ENCODE data around the gene HEMGN. TPM values are rescaled to one million over a fixed set of nuclear protein-coding genes. Genes with fewer than 3 reads are reported as not detected.

The HEMGN gene
- total RNA-seq, 4 donors from 2014 or later = 2.7 TPM; not detected in 3

GRCh38 chr9:97892421-97892820, 45.6 kb downstream of the HEMGN start:
- Histone ChIP-seq H3K27ac (no peak overlapping the region), H3K4me1 (no peaks in the 10 kb centered on the region), H3K9me3 (no peaks in the 10 kb centered on the region), H3K4me3 (no peak overlapping the region), H3K36me3 (no peaks in the 10 kb centered on the region), H3K27me3 (no peaks in the 10 kb centered on the region)
- no peak for DNase-seq
- no peak for TF ChIP-seq CTCF (IDR thresholded peaks at IDR 0.05)
- no peak for TF ChIP-seq POLR2A (IDR thresholded peaks at IDR 0.05)
- intact Hi-C loops (cut with DNase I; ENCODE audit: low total_unique reads) = no loop called here

GRCh38 chr9:97891736-97892135, 46.2 kb downstream of the HEMGN start:
- H3K4me1 ChIP-seq = no peaks in the 10 kb centered on the region
- intact Hi-C loops (cut with DNase I; ENCODE audit: low total_unique reads) = no loop called here
- no peak overlapping the region for H3K4me3 ChIP-seq
- H3K9me3 ChIP-seq = no peaks in the 10 kb centered on the region
- TF ChIP-seq POLR2A (IDR thresholded peaks at IDR 0.05) (no peak), CTCF (IDR thresholded peaks at IDR 0.05) (no peak)
- no peak overlapping the region for H3K27ac ChIP-seq
- H3K36me3 ChIP-seq = no peaks in the 10 kb centered on the region
- H3K27me3 ChIP-seq = no peaks in the 10 kb centered on the region
- DNase-seq = no peak

GRCh38 chr9:97889941-97890887, 47.8 kb downstream of the HEMGN start:
- TF ChIP-seq CTCF (IDR thresholded peaks at IDR 0.05) = no peak
- TF ChIP-seq POLR2A (IDR thresholded peaks at IDR 0.05) = no peak
- intact Hi-C loops (cut with DNase I; ENCODE audit: low total_unique reads) = no loop called here
- no peaks in the 10 kb centered on the region for H3K36me3 ChIP-seq
- no peaks in the 10 kb centered on the region for H3K27me3 ChIP-seq
- H3K4me1 ChIP-seq = no peaks in the 10 kb centered on the region
- no peak overlapping the region for H3K4me3 ChIP-seq
- no peak for DNase-seq
- H3K9me3 ChIP-seq = no peaks in the 10 kb centered on the region
- no peak overlapping the region for H3K27ac ChIP-seq

- Histone ChIP-seq H3K9me3 (no peaks in the 10 kb centered on the region), H3K27me3 (no peaks in the 10 kb centered on the region), H3K4me3 (no peak overlapping the region), H3K4me1 (no peaks in the 10 kb centered on the region), H3K36me3 (no peaks in the 10 kb centered on the region), H3K27ac (no peak overlapping the region)
- intact Hi-C loops (cut with DNase I; ENCODE audit: low total_unique reads) = no loop called here
- DNase-seq = no peak
- TF ChIP-seq CTCF (IDR thresholded peaks at IDR 0.05) (no peak), POLR2A (IDR thresholded peaks at IDR 0.05) (no peak)
These were observed 57.6 kb downstream of the HEMGN start for GRCh38 chr9:97880336-97880735.

Small RNA genes within 50 kb of the gene (small RNA-seq; reads per million reads assigned to genes)
- not detected for gene RF00019

Other genes with a start within 250 kb of the HEMGN start
- 10 to 100 TPM in 3 of 4 donors, 1 to 10 TPM in 1; 10.0 to 31.6 (median 23.7) TPM for gene XPA, start 240.8 kb downstream of the HEMGN start, total RNA-seq
- gene FOXE1, start 84.9 kb downstream of the HEMGN start, total RNA-seq = not detected
- 10 to 100 TPM; 14.1 to 32.6 (median 19.7) TPM for gene TRMO, start 15.7 kb downstream of the HEMGN start, total RNA-seq
- 100 to 1,000 TPM in 1 of 4 donors, 10 to 100 TPM in 2, 1 to 10 TPM in 1; 9.3 to 162 (median 40.4) TPM for gene ANP32B, start 45.2 kb upstream of the HEMGN start, total RNA-seq
- gene NANS, start 118.6 kb upstream of the HEMGN start, total RNA-seq = 100 to 1,000 TPM in 1 of 4 donors, 10 to 100 TPM in 3; 37.5 to 187 (median 54.8) TPM
- 10 to 100 TPM in 2 of 4 donors, 1 to 10 TPM in 2; 1.5 to 17.7 (median 10.9) TPM for gene TRIM14, start 181.1 kb upstream of the HEMGN start, total RNA-seq

Measured in uterus (tissue), 4 donors.